Pancreas (tissue), 10 donors: ENCODE results near the gene GLT8D2. TPM values are rescaled to one million over a fixed set of nuclear protein-coding genes. Genes with fewer than 3 reads are reported as not detected.
A peak's percentile ranks its signal among the peaks of the same experiment; 100 is the strongest.

Experiments
- ATAC-seq, 4 donors: fragments of 200-7000 bp; cut with Tn5 transposase; one replicate each; pipeline versions ENCODE4 v1.8.0 to v1.9.1; 2020; ENCODE audit warnings: mild to moderate bottlenecking in 4 of 4, moderate library complexity in 4 of 4
- DNase-seq, 6 donors: peaks; one replicate each; pipeline ENCODE4 v3.0.0-alpha.2; 2020
- FAIRE-seq: peaks from 2 replicates; lab custom pipeline; 2012; peaks lifted over from hg19 to GRCh38; lab: Jason Lieb, UNC
- H3K27ac ChIP-seq, 4 donors: fragments of 200-600 bp; sonication (generic); 1 replicate in 3 of 4; 2 replicates in 1 of 4; pipeline versions ENCODE4 v1.5.0 to v1.8.0; 2020
- H3K27me3 ChIP-seq, 4 donors: fragments of 200-600 bp; one replicate each; pipeline ENCODE4 v1.8.0; 2021
- H3K36me3 ChIP-seq, 3 donors: fragments of 200-600 bp; sonication (generic) in 1 of 3; one replicate each; pipeline versions ENCODE4 v1.5.0 to v1.8.0; 2020 to 2021
- H3K4me1 ChIP-seq, 3 donors: fragments of 200-600 bp; one replicate each; pipeline ENCODE4 v1.8.0; 2021
- H3K4me3 ChIP-seq, 4 donors: fragments of 200-600 bp; sonication (generic) in 2 of 4; one replicate each; pipeline versions ENCODE4 v1.5.0 to v1.8.0; 2020 to 2021
- H3K9me3 ChIP-seq, 4 donors: fragments of 200-600 bp; one replicate each; pipeline ENCODE4 v1.8.0; 2021
- WGBS, 2 donors: extraction: QIAGEN DNeasy Blood & Tissue Kit; methylation state at CpG; one replicate each; pipeline ENCODE4 v1.1.7; 2013; 5-methylcytosine and 5-hydroxymethylcytosine counted together
- intact Hi-C, 3 donors: fragments of 100-400 bp; cut with DNase I; formaldehyde crosslinking; loops; one replicate each; pipeline versions ENCODE4 v1.11.1 to v1.14.2; 2022
- polyA plus RNA-seq, 2 donors: library from polyadenylated mRNA; stranded (reverse); fragments of 200-250 nt; gene quantifications; one replicate each; pipeline ENCODE4 v1.2.3, GENCODE V29; 2013
- total RNA-seq, 6 donors: library from RNA; stranded (reverse); fragmentation: NEBNext Ultra II Directional in 4 of 6; extraction: Animal tissue kit (Norgen Biotek cat#: 25700) in 4 of 6; gene quantifications; one replicate each; pipeline versions ENCODE4 v1.2.1 to v1.2.4, GENCODE V29; 2021 to 2023
- TF ChIP-seq, protein P1 (sequence below), 4 donors: fragments of 200-600 bp; sonication (generic) in 3 of 4; IDR thresholded peaks; one replicate each; pipeline versions ENCODE4 v1.5.0 to v1.8.0; 2021; ENCODE audit warnings: antibody characterized with exemption in 4 of 4
- donor health status: healthy with polysubstance abuse.
- donor health status: DM: no; HTN: no; CAD: no; lungs with moderate emphysema.
- donor health status: DM: no; HTN: no; CAD: no.
- donor health status: control.
- donor health status: control.
- donor health status: Bipolar disorder and iron deficiency.
- donor health status: DM: yes; HTN: yes; CAD: no.
- donor health status: DM: no; HTN: no; CAD: no.
- donor health status: DM: no; HTN: no; CAD: no.
- donor health status: DM: yes; HTN: yes; CAD: no.

Gene GLT8D2
- total and polyA plus RNA-seq, 8 donors: 0.32 to 5.3 (median 2.3) TPM

DNA sequence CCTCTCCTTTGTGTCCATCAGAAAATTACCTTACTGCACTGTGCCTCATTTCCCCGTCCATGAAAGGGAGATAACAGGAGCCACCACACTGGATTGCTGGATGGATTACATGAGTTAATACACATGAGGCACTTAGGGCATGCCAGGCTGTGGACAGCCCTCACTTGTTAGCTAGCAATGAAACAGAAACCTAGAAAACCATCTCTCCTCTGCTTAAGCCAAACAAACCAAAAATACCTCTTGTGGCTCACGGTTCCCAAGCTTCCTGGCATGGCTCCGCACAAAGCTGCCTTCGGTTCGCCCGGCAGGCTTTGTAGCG lies 13.7 kb upstream of the GLT8D2 start:
- ATAC-seq (peak; percentile 11 to 45 (median 30)), DNase-seq (no peak), FAIRE-seq (no peak)
- Histone ChIP-seq H3K4me1 (peaks cover 0 to 10% (median 9%) of the 10 kb centered on the region in 3 donors), H3K4me3 (peak overlapping the region; percentile 79 to 97 (median 90)), H3K27ac (peak overlapping the region; percentile 73 to 86 (median 77)), H3K9me3 (no peaks in the 10 kb centered on the region), H3K27me3 (no peaks in the 10 kb centered on the region), H3K36me3 (no peaks in the 10 kb centered on the region)
- TF ChIP-seq, protein P1, sequence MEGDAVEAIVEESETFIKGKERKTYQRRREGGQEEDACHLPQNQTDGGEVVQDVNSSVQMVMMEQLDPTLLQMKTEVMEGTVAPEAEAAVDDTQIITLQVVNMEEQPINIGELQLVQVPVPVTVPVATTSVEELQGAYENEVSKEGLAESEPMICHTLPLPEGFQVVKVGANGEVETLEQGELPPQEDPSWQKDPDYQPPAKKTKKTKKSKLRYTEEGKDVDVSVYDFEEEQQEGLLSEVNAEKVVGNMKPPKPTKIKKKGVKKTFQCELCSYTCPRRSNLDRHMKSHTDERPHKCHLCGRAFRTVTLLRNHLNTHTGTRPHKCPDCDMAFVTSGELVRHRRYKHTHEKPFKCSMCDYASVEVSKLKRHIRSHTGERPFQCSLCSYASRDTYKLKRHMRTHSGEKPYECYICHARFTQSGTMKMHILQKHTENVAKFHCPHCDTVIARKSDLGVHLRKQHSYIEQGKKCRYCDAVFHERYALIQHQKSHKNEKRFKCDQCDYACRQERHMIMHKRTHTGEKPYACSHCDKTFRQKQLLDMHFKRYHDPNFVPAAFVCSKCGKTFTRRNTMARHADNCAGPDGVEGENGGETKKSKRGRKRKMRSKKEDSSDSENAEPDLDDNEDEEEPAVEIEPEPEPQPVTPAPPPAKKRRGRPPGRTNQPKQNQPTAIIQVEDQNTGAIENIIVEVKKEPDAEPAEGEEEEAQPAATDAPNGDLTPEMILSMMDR (IDR thresholded peaks at IDR 0.05): no peak
- WGBS, 2 donors: 0 to 1% methylated on average over 7 of the region's 7 CpGs
- intact Hi-C loops: no loop called here

DNA sequence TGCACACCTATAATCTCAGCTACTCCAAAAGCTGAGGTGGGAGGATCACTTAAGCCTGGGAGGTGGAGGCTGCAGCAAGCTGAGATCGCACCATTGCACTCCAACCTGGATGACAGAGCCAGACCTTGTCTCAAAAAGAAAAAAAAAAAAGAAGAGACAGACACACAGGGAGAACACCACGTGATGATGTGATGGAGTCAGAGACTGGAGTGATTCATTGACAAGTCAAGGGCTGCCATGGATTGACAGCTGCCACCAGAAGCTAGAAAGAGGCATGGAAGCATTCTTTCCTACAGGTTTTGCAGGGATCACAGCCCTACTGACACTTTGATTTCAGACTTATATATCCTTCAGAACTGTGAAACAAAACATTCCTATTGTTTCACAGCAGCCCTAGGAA lies 10.8 kb upstream of the GLT8D2 start:
- no peaks in the 10 kb centered on the region for H3K9me3 ChIP-seq
- H3K27me3 ChIP-seq: no peaks in the 10 kb centered on the region
- DNase-seq (no peak), FAIRE-seq (no peak), ATAC-seq (no peak)
- 55 to 73% methylated on average over 2 of the region's 2 CpGs for WGBS, 2 donors
- H3K4me3 ChIP-seq: no peak overlapping the region
- peaks cover 8 to 13% (median 11%) of the 10 kb centered on the region in 3 donors for H3K4me1 ChIP-seq
- intact Hi-C loops: no loop called here
- no peaks in the 10 kb centered on the region for H3K36me3 ChIP-seq
- TF ChIP-seq, protein P1 (IDR thresholded peaks at IDR 0.05): no peak
- H3K27ac ChIP-seq: no peak overlapping the region

DNA sequence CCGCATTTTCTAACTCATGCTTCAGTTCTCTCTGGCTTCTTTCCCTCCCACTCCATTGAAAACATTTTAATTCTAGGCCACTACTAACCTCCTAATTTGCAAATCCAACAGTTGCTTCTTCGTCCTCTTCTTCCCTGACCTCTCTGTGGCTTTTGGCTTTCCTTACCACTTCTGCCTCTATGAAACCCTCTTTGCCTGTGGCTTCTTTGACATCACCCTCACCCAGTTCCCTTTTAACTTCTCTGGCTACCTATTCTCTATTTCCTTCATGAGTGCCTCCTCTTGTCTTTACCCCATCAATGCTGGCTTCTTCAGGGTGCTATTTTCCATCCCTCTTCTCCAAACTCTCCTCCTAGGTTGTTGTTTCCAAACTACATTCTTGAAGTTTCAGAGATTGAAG lies 10.0 kb upstream of the GLT8D2 start:
- 82 to 87% methylated on average over 2 of the region's 2 CpGs for WGBS, 2 donors
- TF ChIP-seq, protein P1 (IDR thresholded peaks at IDR 0.05): no peak
- no peak for ATAC-seq
- intact Hi-C loops: no loop called here
- DNase-seq: no peak
- Histone ChIP-seq H3K36me3 (no peaks in the 10 kb centered on the region), H3K27ac (no peak overlapping the region), H3K4me3 (no peak overlapping the region), H3K4me1 (peaks cover 11 to 13% (median 12%) of the 10 kb centered on the region in 3 donors), H3K27me3 (no peaks in the 10 kb centered on the region), H3K9me3 (no peaks in the 10 kb centered on the region)
- FAIRE-seq: no peak

DNA sequence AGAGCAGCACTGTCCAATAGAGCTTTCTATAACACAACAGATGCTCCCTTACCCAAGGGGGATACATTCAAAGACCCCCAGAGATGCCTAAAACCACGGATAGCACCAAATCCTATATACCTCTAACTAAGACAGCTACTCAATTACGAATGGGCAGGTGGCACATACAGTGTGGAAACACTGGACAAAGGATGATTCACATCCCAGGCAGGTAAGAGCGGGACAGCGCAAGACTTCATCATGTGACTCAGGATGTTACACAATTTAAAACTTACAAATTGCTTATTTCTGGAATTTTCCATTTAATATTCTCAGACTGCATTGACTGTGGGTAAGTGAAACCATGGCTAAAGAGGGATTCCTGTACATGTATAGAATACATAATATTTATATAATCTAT lies 8.8 kb upstream of the GLT8D2 start:
- WGBS, 2 donors: 75 to 84% methylated on average over 4 of the region's 4 CpGs
- intact Hi-C loops: no loop called here

DNA sequence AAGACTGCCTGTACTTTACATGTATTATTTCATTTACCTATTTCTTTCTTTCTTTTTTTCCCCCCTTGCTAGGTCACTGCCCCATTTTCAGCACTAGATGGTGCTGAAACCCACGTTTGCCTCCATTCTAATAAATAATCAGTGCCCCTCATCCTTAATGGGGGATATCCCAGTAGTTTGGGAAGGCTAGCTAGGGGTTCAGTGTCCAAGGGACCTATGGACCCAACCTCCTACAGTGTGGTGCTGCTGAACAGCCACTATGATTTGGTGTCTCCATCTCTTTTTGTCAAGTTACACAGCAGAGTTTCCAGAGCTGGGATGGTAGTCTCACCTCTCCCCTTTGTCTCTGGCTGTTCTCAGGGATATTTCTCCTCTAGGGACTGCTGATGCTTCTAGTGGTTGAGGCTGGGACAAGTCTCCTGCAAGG lies 7.8 kb upstream of the GLT8D2 start:
- intact Hi-C loops: no loop called here
- ATAC-seq (no peak), FAIRE-seq (no peak), DNase-seq (no peak)
- Histone ChIP-seq H3K27ac (no peak overlapping the region), H3K9me3 (no peaks in the 10 kb centered on the region), H3K4me1 (peaks cover 11 to 16% (median 12%) of the 10 kb centered on the region in 3 donors), H3K4me3 (no peak overlapping the region), H3K27me3 (no peaks in the 10 kb centered on the region), H3K36me3 (no peaks in the 10 kb centered on the region)
- TF ChIP-seq, protein P1 (IDR thresholded peaks at IDR 0.05): peak in 2 of 4 donors; percentile 21 to 31
- 4 to 7% methylated on average over 1 of the region's 1 CpG for WGBS, 2 donors

More for the DNA sequence above, 8.8 kb upstream of the GLT8D2 start:
- H3K27ac ChIP-seq: no peak overlapping the region
- ATAC-seq (no peak), DNase-seq (no peak), FAIRE-seq (no peak)
- TF ChIP-seq, protein P1 (IDR thresholded peaks at IDR 0.05): no peak
- H3K4me3 ChIP-seq: no peak overlapping the region
- H3K36me3 ChIP-seq: no peaks in the 10 kb centered on the region
- H3K4me1 ChIP-seq: peaks cover 11 to 16% (median 12%) of the 10 kb centered on the region in 3 donors
- no peaks in the 10 kb centered on the region for H3K9me3 ChIP-seq
- H3K27me3 ChIP-seq: no peaks in the 10 kb centered on the region
